HAP-1 (cell line): ENCODE measurements around the gene BBS12.
A peak's percentile ranks its signal among the peaks of the same experiment; 100 is the strongest.

Experiments
- DNase-seq, 2 experiments: peaks; one replicate each; pipeline ENCODE4 v3.0.0-alpha.2; 2016 to 2020; ENCODE audit warnings: low spot score in 2 of 2
- H3K27me3 ChIP-seq: fragments of 250-450 bp; sonication (Bioruptor Pico); 2 replicates; pipeline ENCODE4 v1.5.1; 2020; ENCODE audit warnings: low read depth, mild to moderate bottlenecking, moderate library complexity
- H3K36me3 ChIP-seq: fragments of 250-450 bp; sonication (Bioruptor Pico); replicated peaks from 2 replicates; pipeline ENCODE4 v1.5.1; 2020; ENCODE audit warnings: mild to moderate bottlenecking
- H3K4me1 ChIP-seq: fragments of 250-450 bp; sonication (Bioruptor Pico); 2 replicates; pipeline ENCODE4 v1.5.1; 2020; ENCODE audit warnings: mild to moderate bottlenecking
- H3K4me3 ChIP-seq: fragments of 250-450 bp; sonication (Bioruptor Pico); 2 replicates; pipeline ENCODE4 v1.5.1; 2020; ENCODE audit warnings: mild to moderate bottlenecking, moderate library complexity
- H3K9me3 ChIP-seq: fragments of 250-450 bp; sonication (Bioruptor Pico); 2 replicates; pipeline ENCODE4 v1.5.1; 2020; ENCODE audit warnings: mild to moderate bottlenecking, moderate library complexity
- in situ Hi-C: fragments of 300-500 bp; cut with MboI; formaldehyde crosslinking; loops from 3 replicates; pipeline ENCODE4 v1.14.3; 2020; ENCODE audit warnings: low sequenced_read_pairs, inconsistent platforms, mixed read lengths

Gene BBS12

DNA sequence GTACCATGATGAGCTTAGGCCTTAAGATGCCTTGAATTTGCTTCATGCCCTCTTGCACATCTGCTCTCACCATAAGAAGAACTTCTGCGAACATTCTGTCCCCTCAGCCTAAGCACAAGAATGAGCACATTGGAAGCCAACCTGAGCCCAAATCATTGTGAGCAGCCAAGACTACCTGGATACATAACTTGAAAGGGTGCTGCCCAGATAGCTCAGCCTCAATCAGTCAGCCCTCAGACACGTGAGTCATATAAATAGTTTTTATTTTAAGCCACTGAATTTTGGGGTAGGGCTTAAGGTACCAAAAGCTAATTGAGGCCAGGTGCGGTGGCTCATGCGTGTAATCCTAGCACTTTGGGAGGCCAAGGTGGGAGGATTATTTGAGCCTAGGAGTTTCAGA, 27.5 kb upstream of the BBS12 start:
- DNase-seq: no peak

DNA sequence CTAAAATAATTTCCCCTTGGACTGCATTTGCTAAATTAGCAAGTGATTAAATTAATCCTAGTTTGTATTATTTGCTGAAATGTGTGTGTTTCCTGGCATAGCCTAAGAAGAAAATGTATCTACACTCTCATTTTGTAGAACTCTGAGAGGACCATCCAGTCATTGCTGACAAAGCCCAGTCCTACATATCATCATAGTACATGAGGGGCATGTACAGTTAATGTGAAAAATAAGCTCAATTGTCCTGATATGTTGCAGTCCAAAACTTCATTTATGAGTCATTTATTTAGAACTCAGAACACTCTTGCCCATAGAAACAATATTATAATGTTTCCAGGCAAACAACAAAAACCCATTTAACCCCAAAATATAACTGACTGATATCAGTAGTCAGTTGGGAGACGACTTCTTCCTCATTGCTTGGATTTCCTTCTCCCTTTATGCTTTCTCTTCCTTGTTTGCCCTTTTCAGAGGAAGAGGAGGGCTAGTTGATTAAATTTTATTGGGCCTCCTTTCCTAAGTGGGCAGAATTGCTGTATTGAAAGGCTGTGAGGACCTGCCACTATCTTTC, 26.9 kb upstream of the BBS12 start:
- no peak for DNase-seq
- Histone ChIP-seq H3K4me3 (no peak overlapping the region), H3K27me3 (no peaks in the 10 kb centered on the region), H3K4me1 (peaks cover 6% of the 10 kb centered on the region), H3K9me3 (no peaks in the 10 kb centered on the region), H3K36me3 (no peaks in the 10 kb centered on the region)
- in situ Hi-C loops: no loop called here

More for the DNA sequence above, 27.5 kb upstream of the BBS12 start:
- H3K4me1 ChIP-seq: peaks cover 3% of the 10 kb centered on the region; the same call in 1 of the 2 replicates
- no peaks in the 10 kb centered on the region for H3K9me3 ChIP-seq
- no peaks in the 10 kb centered on the region for H3K36me3 ChIP-seq
- in situ Hi-C loops: no loop called here
- no peaks in the 10 kb centered on the region for H3K27me3 ChIP-seq
- no peak overlapping the region for H3K4me3 ChIP-seq

DNA sequence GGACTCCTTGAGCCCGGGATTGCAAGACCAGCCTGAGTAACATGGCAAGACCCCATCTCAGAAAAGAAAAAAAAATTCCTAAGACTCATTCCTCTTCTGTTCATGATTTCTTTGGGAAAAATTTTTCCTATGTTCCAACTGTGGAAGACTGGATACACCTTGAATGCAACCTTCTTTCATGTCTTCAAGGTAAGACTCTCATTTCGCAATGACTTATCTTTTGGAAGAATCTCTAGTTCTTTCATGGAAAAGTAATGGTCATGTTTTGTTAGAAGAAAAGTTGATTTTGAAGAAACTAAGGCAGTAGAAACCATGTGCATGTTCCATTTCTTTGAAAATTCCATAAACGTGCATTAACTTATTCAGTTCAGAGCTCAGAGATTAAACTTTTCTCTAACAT, 26.0 kb upstream of the BBS12 start:
- no peak for DNase-seq
- in situ Hi-C loops: no loop called here
- Histone ChIP-seq H3K9me3 (no peaks in the 10 kb centered on the region), H3K36me3 (no peaks in the 10 kb centered on the region), H3K4me1 (peaks cover 13% of the 10 kb centered on the region), H3K27me3 (no peaks in the 10 kb centered on the region), H3K4me3 (no peak overlapping the region)

DNA sequence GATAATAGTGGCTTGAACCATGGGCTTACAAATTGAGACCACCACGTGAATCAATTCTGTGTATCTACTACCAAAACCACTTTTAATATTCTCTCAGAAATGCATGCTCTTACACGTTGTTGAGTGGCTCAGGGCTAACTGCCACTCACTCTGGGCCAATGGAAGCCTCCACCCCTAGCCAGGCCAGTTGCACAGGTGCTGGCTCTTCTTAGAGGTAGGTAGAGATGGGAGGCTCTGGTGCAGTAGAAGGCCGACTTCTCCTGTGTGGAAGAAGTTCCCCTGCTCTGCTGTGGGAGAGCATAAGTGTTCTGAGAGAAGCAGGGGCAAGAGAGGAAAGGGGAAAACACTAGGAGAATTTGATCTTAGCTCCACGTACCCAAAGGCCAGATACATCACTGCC, 25.0 kb upstream of the BBS12 start:
- no peak overlapping the region for H3K4me3 ChIP-seq
- H3K4me1 ChIP-seq: peaks cover 21% of the 10 kb centered on the region
- no peaks in the 10 kb centered on the region for H3K9me3 ChIP-seq
- H3K27me3 ChIP-seq: no peaks in the 10 kb centered on the region
- no peak for DNase-seq
- in situ Hi-C loops: no loop called here
- no peaks in the 10 kb centered on the region for H3K36me3 ChIP-seq

DNA sequence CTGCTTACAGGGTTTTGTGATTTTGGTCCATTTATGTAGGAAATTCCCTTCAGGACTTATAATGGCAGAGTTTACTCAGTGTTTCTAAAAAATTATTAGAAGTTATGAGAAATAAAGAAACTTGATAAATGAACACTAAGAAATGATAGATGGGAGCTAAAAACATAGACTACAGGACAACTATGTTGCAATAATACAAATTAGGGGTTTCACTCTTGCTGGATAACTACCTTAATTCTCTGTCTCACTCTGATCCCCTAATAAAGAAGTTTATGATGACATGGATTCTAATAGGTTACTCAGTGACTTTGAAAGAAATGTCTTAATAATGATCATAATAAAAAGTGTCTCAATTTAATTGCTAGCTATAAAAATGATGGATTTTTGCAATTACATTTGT, 23.3 kb upstream of the BBS12 start:
- Histone ChIP-seq H3K27me3 (no peaks in the 10 kb centered on the region), H3K4me1 (peaks cover 21% of the 10 kb centered on the region), H3K9me3 (no peaks in the 10 kb centered on the region), H3K36me3 (no peaks in the 10 kb centered on the region), H3K4me3 (no peak overlapping the region)
- in situ Hi-C loops: no loop called here
- no peak for DNase-seq

DNA sequence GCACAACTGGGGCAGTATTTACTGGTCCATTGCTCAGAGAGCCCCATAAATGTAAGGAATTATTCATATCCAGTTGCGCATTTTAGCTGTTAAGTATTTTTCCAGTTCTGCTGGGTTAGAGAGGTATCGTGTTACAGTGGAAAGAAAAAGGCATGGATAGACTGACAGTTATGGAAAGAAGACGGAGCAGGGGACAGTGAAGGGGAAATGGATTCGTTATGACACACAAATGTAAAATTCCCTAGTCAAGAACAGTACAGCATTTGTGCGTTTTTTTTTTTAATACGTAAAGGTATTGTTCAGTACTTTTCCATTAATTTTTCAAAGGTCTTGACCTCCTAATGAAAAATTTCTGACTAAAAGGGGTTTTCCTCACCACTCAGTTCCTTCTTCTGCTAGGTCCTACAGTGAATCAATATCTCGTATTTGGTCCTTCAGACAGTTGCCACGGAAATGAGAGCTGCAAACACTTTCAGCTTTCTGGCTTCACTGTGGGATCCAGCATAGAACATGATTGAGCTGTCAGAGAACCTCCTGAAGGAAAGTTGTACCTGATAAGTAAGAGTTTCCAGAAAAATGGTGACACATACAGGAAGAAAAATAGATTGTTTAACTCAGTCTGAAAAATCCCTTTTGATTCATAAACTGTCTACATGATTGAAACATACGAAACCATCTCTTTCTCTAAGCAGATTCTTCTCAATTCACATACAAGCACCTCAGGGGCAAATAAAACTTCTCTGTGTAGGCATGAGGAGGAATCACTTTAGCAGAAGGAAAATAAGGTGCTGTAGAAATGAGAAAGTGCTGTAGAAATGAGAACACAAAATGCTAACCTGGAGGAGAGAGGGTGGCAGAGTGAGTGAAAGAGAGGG, 21.8 kb upstream of the BBS12 start:
- no peaks in the 10 kb centered on the region for H3K27me3 ChIP-seq
- DNase-seq: peak in 1 of 2 experiments; percentile 72
- peaks cover 21% of the 10 kb centered on the region for H3K4me1 ChIP-seq
- no peak overlapping the region for H3K4me3 ChIP-seq
- H3K9me3 ChIP-seq: no peaks in the 10 kb centered on the region
- no peaks in the 10 kb centered on the region for H3K36me3 ChIP-seq
- in situ Hi-C loops: no loop called here

DNA sequence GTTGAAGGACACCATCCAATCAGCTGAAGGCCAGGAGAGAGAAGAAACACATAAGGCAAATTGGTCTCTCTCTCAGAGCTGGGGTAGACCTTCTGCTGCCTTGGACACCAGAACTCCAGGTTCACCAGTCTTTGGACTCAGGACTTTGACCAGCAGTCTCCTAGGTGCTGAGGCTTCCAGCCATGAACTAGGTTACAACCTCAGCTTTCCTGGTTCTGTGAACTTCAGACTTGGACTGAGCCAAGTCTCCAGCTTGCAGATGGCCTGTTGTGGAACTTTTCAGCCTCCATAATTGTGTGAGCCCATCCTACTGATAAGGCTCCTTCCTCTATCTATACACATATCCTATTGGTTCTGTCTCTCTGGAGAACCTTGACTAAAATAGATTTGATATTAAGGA, 20.6 kb upstream of the BBS12 start:
- H3K9me3 ChIP-seq: no peaks in the 10 kb centered on the region
- no peaks in the 10 kb centered on the region for H3K36me3 ChIP-seq
- no peak for DNase-seq
- peaks cover 21% of the 10 kb centered on the region for H3K4me1 ChIP-seq
- no peaks in the 10 kb centered on the region for H3K27me3 ChIP-seq
- no peak overlapping the region for H3K4me3 ChIP-seq
- in situ Hi-C loops: no loop called here

DNA sequence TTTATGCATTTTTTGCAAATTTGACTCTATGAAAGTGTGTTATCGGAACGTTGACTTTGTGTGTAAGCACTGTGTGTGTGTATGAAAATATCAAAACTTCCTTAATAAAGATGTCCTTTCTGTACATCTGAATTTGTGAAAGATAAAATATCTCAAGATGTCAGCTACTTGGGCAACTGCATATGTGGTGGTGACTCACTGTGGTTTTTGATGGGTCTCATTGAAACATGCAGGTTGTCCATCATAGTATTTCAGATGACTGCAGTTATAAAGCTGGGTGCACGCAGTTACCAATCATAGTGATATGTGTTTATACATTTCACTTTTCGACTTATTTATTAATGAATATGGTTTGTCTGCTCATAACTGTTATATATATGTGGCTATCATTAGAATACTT, 19.7 kb upstream of the BBS12 start:
- H3K4me1 ChIP-seq: peaks cover 21% of the 10 kb centered on the region
- DNase-seq: no peak
- no peaks in the 10 kb centered on the region for H3K27me3 ChIP-seq
- H3K9me3 ChIP-seq: no peaks in the 10 kb centered on the region
- H3K4me3 ChIP-seq: no peak overlapping the region
- H3K36me3 ChIP-seq: no peaks in the 10 kb centered on the region
- in situ Hi-C loops: no loop called here

DNA sequence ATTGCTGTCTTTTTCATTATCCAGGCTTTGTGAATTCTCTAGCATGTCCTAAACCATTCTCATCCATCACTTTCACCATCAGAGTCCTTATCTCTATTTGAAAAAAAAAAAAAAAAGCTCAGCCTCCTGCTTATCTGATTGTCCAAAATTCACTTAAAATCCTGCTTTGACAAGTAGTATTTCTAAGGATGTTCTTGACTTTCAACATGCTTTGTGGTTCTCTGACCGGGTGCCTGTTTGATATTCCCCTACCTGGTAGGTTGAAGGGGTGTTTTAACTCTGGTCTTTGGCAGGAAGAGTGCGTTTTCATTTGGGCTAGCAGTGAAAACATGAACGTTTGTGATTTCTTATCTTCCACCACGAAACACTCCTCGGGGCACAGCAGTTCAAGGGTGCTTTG, 17.3 kb upstream of the BBS12 start:
- Histone ChIP-seq H3K9me3 (no peaks in the 10 kb centered on the region), H3K4me3 (no peak overlapping the region), H3K4me1 (peaks cover 16% of the 10 kb centered on the region), H3K36me3 (no peaks in the 10 kb centered on the region), H3K27me3 (no peaks in the 10 kb centered on the region)
- DNase-seq: no peak
- in situ Hi-C loops: no loop called here

DNA sequence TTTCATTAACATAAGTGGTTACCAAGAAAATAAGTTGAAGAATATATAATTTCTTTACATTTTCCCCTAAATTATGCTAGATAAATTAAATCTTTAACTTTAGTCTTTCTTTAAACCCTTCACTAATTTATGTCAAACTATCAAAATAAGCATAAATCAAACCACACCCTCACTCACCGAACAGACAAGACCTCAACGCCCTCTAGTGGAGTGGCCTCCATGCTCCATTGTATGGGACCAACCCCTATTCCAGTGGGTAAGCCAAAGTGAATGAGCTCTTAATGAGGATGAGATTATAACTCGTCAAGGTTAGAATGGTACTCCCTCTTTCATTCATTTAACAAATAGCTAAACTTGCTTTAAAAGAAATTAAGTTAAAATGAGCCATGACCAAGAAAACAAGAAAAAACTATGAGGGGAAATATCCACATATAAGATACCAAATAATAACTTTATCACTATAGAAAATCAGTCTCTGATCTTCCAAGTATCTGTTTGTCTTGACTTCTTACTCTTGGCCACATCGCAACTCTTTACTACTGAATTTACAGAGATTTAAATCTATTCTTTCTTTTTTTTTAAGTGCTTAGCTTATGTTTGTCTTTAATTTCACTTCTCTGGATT, 15.6 kb upstream of the BBS12 start:
- Histone ChIP-seq H3K4me1 (peaks cover 20% of the 10 kb centered on the region), H3K9me3 (no peaks in the 10 kb centered on the region), H3K4me3 (no peak overlapping the region), H3K36me3 (no peaks in the 10 kb centered on the region), H3K27me3 (no peaks in the 10 kb centered on the region)
- DNase-seq: peak; percentile 54 to 86
- in situ Hi-C loops: no loop called here

DNA sequence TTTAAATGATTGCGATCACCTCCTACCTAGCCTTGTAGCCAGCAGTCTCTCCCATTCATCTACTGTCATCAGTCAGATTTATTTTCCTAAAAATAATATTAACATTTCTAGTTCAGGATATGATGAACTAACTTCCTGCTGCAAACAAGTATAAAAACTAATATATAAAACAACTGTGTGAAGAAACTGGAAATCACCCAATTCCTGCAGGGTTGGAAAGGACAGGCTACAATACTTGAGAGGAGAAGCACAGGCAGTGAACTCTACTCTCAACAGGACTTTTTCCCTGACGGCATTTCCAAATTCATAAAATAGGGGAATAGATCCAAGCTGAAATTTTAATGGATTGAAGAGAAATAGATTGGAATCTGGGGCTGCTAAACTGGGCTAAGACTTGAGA, 14.2 kb upstream of the BBS12 start:
- in situ Hi-C loops: no loop called here
- no peaks in the 10 kb centered on the region for H3K9me3 ChIP-seq
- peaks cover 17% of the 10 kb centered on the region for H3K4me1 ChIP-seq
- no peak overlapping the region for H3K4me3 ChIP-seq
- H3K36me3 ChIP-seq: no peaks in the 10 kb centered on the region
- no peaks in the 10 kb centered on the region for H3K27me3 ChIP-seq
- no peak for DNase-seq

DNA sequence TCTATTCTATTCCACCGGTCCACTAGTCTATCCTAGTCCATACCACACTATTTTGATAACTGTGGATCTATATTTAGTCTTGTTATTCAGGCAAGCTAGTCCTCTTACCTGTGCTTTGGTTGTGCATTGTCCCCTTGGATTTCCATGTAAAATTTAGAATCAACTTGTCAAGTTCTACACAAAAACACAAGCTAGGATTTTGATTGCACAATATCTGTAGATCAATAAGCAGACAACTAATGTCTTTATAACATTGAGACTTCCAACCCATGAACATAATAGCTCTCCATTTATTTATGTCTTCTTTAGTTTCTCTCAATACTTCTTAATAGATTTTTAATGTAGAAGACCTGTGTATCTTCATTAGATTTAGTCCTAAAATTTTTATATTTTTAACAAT, 10.2 kb upstream of the BBS12 start:
- Histone ChIP-seq H3K4me1 (peaks cover 17% of the 10 kb centered on the region), H3K36me3 (no peaks in the 10 kb centered on the region), H3K4me3 (no peak overlapping the region), H3K9me3 (no peaks in the 10 kb centered on the region), H3K27me3 (no peaks in the 10 kb centered on the region)
- in situ Hi-C loops: no loop called here
- DNase-seq: no peak

DNA sequence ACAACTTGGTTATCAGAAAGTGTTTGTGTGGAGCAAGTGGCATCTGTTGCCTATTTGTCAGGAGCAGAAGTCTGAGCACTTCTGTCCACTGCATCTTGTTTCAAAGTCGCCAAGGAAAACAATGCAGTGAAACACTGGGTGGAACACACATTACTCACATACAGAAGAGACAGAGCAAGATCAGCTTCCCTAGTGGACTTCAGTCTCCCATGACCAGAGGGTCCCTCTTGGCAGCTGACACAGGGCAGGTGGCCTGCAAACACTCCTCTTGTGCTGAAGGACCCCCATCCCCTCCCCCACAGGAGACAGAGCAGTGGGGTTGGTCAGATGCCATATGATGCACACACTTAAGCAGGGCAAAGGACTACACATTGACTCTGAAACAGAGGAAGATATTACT, 3.6 kb upstream of the BBS12 start:
- DNase-seq: no peak
- in situ Hi-C loops: no loop called here
- Histone ChIP-seq H3K9me3 (no peaks in the 10 kb centered on the region), H3K4me1 (peaks cover 6% of the 10 kb centered on the region), H3K27me3 (no peaks in the 10 kb centered on the region), H3K36me3 (no peaks in the 10 kb centered on the region), H3K4me3 (no peak overlapping the region)

DNA sequence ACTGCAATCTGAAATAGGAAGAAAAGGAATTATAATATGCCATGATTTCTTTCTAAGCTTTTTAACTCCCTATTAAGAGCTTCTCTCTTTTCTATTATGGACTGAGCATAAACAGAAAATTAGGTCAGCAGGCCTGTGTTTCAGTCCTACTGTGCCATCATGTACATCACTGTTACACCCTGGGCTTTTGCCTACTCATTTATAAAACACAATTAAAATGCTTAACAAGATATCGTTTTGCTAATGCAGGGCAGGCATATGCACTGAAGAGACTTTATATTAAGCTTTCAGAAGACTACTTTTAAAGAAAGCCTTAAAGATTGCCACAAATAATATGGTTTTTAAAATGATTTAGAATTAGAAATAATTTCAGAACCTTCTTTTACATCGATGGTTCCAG, 828 bp upstream of the BBS12 start:
- no peak overlapping the region; the same call in 1 of the 2 replicates for H3K4me3 ChIP-seq
- in situ Hi-C loops: no loop called here
- H3K36me3 ChIP-seq: no peaks in the 10 kb centered on the region
- peaks cover 6% of the 10 kb centered on the region for H3K4me1 ChIP-seq
- H3K27me3 ChIP-seq: no peaks in the 10 kb centered on the region
- DNase-seq: no peak
- no peaks in the 10 kb centered on the region for H3K9me3 ChIP-seq
